GM18526 (cell line): ENCODE measurements around the gene PHF1.
A peak's percentile ranks its signal among the peaks of the same experiment; 100 is the strongest.

Experiments used
- POLR2A ChIP-seq: IDR thresholded peaks from 3 replicates; pipeline ENCODE4 v1.6.1; 2011; ENCODE audit not compliant: insufficient read length; ENCODE audit errors: extremely low read depth

PHF1 gene

DNA sequence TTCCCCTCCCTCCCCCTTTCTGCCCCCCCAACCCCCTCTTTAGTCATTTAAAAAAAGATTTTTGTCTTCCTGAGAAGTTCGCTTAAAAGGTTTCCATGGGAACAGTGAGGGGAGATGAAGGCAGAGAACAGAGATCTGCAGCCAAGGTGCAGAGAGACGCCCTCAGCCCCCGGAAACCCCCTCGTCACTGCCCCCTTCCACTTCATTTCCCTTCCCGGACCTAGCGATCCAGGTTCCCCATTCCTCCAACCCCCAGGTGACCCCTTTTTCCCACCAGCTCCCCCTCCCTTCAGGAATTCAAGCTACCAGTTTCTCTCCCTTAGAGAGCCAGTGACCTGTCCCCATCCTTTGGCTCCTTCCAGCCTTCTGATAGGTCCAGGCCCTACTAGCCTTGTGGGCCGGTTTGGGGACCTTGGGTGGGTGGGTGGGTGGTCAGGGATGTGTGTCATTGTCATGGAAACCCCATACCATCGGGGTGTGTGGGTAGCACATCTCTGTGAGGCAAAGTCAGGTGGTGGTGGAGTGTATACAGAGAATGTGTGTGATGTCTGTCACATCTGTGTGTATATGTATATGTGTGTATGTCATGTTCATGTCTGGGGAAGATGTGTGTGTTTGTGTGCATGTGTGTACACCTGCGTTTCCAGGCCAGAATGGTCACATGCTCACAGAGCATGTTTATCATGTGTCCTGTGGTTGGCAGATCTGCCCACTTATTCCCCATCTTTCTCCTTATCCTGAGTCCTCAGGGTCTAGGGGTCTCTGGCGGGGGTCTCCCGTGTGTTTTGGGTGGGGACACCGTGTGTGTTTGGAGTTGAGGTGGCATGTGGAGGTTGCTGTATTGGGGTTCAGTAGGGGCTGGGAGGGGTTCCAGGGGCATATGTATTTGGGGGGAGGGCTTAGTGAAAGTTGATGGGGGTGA lies 16.0 kb downstream of the PHF1 start:
- TF ChIP-seq POLR2A: no peak

DNA sequence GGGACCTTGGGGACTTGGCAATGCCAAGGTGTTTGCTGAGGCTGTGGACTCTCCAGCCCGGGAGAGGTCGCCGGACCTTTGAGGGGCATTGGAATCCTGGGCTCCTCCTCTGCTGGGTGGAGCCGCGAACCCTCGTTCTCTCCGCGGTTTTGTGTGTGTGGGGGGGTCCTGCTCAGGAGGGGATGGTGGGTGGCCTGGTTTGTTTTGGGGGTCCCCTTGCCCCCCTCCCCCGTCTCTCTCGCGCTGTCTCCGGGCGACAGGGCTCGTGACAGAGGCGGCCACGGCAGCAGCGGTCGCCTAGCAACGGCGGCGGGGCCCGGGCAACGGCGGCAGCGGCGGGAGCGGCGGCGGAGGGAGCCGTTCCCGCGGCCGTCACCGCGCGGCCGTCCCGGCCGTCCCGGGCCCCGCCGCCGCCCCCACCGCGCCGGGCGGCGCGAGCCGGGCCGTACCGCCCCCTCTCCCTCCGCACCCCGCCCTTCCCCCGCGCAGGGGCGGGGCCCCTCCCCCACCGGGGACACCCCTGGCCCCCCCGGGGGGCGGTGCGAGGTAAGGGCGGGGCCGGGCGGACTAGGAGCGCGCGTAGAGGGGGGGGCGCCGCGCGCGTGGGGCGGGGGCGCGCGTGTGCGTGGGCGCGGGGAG lies 16.9 kb downstream of the PHF1 start:
- no peak for TF ChIP-seq POLR2A

DNA sequence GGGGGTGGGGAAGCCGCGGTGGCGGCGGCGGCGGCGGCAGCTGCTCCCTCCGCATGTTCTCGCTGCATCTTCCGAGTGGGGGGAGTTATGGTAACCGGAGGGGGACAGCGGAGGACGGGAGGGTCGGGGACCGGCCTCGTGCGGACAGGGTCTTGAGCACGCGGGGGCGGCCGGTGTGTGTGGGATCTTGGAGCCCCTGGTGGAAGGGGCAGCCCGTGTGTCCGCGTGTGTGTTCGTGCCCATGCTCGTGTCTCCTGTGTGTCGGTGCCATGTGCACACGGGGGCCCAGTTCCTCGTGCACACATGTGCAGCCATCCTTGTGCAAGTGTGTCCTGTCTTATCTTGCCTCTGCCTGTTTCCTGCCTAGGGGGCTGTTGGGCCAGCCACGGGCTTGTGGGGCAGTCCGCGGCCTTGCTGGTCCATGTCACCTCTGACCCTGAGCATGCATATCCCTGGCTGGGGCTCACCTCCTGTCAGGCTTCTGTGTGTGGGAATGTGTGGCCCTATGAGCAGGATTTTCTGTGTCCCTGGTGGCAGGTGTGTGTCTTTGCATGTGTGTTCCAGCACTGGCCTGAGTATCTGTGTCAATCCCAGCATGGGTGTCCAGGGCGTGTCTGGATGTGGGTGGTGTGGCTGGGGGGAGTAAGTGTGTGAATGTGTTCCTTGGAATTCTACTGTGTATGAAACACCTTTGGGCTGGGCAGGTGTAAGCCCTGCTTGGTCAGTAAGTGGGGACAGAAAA lies 17.6 kb downstream of the PHF1 start:
- TF ChIP-seq POLR2A: no peak

DNA sequence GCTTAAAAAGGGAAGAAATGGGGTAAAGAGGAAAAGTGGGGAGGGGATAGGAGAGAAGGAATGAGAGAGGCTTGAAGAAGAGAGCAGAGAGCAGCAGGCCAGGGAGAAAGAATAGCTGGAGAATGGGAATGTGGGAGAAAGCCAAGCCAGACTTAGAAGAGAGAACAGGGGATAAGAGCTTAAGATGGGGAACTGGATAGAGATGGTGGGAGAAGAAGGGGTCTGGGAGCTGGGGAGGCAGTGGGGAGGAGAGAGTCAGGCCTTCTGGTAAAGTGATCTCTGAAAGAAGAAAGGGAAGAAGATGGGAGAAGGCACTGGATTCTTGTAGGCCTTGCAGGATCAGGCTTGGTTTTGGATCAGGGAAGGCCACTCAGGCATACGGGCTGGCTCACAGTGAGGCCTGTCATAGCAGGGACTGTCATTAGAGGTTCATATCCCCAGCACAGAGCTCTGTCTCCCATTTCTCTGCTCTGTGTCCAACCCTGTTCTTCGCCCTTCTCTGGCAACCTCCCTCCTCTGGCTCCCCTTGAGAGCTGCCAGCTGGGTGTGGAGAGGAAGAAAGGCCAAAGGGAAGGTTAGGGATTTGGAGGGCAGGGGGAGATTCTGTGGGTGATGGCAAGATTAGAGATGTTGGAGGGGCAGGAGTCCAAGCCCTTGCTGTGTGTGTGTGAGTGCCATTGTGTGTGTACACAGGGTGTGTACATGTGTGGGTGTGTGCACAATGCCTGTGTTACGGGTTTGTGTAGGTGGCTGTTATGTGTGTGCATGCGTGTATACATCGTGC lies 18.3 kb downstream of the PHF1 start:
- TF ChIP-seq POLR2A: no peak

DNA sequence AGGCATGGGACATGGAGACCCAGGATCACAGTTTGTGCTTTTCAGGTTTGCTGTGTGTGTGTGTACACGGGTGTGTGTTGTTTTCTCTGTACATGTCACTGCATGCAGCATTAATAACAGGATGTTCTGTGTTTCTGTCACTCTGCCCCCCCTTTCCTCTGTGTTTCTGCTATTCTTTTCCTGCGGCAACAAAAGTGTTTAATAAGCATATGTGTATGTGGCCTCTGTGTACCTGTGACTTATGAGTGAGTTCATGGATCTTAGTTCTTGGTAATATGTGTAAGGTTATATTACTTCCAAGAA lies 18.9 kb downstream of the PHF1 start:
- no peak for TF ChIP-seq POLR2A

DNA sequence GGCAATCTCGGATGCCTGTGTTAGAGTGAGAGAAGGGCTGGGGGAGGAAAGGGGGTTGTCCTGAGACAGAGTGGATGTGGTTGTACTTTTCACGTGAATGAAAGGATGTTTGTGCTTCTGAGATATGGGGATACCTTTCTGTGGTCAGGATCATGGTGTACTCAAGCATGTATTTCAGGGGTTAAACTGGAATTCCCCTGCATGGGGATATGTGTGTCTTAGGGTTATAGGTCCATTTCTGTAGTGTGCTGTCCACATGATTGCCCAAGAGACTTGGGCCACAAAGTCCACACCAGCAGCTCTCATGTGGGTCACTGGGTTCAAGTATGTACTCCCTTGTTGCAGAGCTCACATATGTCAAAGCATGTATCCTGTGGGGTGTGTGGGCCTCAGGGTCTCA lies 19.5 kb downstream of the PHF1 start:
- no peak for TF ChIP-seq POLR2A

DNA sequence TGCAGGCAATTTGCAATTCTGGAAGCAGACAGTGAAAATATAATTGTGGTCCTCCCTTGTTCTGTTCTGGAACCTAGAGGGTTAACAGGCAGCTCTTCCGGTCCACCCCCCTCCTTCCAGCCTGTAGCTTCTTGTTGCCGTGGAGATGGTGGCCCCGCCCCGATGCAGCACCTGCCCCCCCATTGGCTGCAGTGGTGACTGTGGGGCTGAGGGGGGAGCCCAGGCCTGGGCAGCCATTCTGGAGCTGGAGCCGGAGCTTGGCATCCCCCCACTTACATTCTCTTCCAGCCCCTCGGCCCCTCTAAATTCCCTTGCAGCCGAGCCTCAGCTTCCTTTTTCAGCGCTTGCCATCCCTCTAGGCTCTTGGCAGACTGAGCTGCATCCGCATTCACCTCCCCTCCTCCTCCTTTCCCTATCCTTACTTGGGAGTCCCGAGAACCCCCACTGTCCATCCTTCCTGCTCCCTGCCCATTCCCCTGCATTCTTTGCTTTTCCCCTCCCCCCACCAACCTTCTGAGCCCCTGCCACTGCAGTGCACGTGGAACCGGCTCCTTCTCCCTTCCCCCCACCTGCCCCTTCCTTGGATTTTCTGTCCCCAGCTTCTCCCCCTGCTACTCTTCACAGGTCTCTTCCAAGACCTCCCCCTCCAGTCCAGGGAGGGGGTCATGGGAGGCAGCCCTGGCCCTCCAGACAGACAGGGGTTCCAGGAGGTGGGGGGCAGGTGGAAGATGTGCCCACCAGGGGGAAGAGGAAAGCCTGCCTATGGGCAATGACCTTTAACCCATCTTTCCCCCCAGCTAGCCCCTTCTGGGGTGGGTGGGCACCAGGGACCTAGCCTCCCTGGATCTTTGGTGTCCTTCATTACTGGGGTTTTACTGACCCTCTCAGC lies 20.4 kb downstream of the PHF1 start:
- TF ChIP-seq POLR2A: peak; percentile 20

DNA sequence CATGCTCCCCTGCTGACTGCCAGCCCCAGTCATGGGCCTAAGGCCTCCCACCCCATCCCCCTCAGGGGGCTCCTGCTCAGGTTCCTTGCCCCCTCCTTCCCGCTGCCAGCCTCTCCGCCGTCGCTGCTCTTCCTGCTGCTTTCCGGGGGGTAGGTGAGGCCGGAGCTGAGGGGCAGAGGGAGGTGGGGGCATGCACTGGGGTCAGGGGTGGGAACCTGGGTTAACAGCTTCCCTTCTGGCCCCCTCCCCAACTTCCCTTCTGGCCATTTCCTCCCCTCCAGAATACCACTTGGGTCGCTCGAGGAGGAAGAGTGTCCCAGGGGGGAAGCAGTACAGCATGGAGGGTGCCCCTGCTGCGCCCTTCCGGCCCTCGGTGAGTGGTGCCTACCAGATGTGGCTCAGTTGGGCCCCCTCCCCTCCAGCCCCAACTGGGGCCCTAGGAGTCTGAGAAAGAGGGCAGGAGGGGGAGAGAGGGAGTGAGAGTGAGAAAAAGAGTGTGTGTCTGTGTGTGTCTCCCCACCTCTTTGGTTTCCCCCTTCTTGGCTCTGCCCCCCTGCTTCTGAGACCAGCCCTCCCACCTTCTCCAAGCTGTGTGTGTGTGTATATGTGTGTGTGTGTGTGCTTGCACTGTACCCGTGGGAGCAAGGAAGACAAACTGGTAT lies 21.2 kb downstream of the PHF1 start:
- TF ChIP-seq POLR2A: no peak

DNA sequence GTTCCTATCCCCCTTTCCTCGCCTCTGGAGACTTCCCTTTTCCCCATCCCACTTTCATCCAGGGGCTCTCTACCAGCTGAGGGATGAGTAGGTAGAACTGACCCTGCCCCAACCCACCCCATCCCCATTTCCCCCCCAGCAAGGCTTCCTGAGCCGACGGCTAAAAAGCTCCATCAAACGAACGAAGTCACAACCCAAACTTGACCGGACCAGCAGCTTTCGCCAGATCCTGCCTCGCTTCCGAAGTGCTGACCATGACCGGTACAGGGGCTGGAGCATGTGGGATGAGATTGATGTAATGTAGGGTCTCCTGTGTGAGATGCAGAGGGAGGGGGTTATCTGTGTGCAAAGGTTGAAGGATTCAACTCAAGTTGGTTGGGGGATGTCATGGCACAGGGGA lies 21.7 kb downstream of the PHF1 start:
- TF ChIP-seq POLR2A: no peak

DNA sequence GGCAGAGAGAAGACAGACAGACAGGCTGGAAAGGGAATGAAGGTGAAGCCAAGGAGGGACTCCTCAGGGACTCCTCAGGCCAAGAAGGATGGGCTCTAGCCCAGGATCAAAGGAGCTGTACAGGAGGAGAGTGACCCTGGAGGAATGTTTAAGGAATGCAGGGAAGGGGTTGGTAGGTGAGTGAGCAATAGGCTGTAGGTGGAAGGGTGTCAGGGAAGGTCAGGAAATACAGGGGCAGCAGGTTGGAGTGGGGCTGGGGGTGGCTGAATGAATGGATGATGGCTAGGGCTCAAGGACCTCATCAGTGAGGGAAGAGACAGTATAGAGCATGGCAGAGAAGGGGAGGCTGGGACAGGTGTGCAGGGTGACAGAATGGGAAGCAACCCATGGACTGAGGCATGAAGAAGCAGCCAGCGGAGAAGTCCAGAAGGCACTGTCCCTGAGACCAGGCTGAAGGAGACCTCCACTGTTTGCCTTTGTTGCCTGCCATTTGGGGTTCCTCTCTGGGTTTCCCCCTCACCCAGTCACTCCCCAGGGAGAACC lies 22.3 kb downstream of the PHF1 start:
- TF ChIP-seq POLR2A: no peak

DNA sequence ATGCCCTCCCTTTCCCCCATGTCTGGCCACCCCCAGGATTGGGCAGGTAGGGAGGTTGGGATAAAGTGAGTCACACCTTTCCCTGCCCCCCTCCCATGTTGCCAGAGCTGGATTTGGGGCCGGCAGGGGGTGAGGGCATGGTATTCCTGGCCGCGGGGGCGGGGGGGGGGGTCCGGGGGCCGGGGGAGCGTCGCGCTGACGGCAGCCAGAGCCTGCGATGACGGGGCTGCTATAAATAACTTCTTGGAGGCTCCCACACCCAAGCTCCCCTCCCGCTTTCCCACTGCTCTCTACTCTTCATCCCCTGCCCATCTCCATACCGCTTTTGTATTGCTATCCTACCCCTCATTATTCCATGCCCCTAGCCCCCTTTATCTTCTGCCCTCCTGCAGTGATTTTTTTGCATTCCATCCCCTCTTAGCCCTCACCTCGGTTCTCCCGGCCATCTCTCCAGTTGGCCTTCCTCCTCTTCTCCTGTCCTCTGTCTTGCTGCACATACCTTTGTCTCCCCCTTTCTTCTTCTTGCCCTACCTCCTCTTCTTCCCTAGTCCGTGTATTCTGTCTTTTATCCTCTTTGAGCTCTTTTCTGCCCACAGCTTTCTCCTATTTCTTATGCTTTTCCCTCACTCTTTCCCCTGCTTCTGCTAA lies 22.9 kb downstream of the PHF1 start:
- no peak for TF ChIP-seq POLR2A

DNA sequence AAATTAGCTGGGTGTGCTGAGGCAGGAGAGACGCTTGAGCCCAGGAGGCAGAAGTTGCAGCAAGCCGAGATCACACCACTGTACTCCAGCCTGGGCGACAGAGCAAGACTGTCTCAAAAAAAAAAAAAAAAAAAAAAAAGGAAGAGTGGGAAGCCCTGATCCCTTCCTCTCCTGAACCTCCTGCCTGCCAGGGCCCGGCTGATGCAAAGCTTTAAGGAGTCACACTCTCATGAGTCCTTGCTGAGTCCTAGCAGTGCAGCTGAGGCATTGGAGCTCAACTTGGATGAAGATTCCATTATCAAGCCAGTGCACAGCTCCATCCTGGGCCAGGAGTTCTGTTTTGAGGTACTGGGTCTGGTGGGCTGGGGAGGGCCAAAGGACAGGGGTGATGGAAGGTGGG lies 24.1 kb downstream of the PHF1 start:
- TF ChIP-seq POLR2A: no peak

DNA sequence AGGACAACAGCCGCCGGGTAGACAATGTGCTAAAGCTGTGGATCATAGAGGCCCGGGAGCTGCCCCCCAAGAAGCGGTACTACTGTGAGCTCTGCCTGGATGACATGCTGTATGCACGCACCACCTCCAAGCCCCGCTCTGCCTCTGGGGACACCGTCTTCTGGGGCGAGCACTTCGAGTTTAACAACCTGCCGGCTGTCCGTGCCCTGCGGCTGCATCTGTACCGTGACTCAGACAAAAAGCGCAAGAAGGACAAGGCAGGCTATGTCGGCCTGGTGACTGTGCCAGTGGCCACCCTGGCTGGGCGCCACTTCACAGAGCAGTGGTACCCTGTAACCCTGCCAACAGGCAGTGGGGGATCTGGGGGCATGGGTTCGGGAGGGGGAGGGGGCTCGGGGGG lies 26.9 kb downstream of the PHF1 start:
- no peak for TF ChIP-seq POLR2A

DNA sequence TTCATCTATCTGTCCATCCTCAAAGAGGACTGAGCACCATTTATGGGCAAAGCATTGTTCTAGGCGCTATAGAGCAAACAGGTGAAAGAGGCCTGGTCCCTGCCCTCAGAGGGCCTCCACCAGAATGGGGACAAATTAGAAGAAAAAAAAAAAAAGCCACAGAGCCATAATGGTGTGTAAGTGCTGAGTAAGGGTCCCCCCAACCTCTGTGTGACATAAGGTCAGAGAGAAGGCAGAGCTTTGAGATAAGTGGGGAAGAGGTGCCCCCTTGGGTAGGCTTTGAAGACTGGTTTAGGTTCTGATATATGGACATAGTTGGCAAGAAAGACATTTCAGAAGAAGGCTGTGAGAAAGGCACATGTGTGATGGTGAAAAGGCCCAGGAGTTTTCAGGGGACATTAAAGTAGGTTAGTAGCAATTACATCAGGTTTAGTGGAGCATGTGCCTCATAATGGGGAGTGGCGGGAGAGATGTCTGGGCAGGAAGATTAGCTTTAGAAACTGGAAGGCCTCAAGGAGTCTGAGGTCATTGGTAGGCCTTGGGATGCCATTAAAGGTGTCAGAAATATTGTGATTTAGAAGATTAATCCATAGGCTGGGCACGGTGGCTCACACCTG lies 28.3 kb downstream of the PHF1 start:
- TF ChIP-seq POLR2A: no peak
